ENCODE results near the gene FIGN. TPM values are rescaled to one million over a fixed set of nuclear protein-coding genes. Genes with fewer than 3 reads are reported as not detected.

FIGN gene
- total RNA-seq, 1 experiment from 2014 or later: not detected

- POLR2A ChIA-PET: no interaction called here
- no peaks in the 10 kb centered on the region for H3K4me1 Mint-ChIP-seq (ENCODE audit: low read depth, unreplicated experiment)
- CTCF ChIA-PET: no interaction called here
- H3K4me1 ChIP-seq: no peaks in the 10 kb centered on the region
- TF ChIP-seq CTCF (IDR thresholded peaks at IDR 0.05; ENCODE audit: insufficient read depth in 1 of 2, low read depth in 1 of 2, low read length in 1 of 2, severe bottlenecking in 1 of 2, unreplicated experiment in 1 of 2): no peak
- H3K27me3 ChIP-seq (replicated peaks; ENCODE audit: control insufficient read depth, insufficient read depth, low read length): no peaks in the 10 kb centered on the region
- peaks cover 4% of the 10 kb centered on the region for H3K27me3 Mint-ChIP-seq (ENCODE audit: insufficient read depth, unreplicated experiment)
- H3K4me3 ChIP-seq (ENCODE audit: low read depth, low read length): no peak overlapping the region
- H3K36me3 ChIP-seq (ENCODE audit: control insufficient read depth, insufficient read depth, low read length): no peaks in the 10 kb centered on the region
- no peaks in the 10 kb centered on the region for H3K9me3 Mint-ChIP-seq (ENCODE audit: unreplicated experiment)
- H3K9me3 ChIP-seq: no peaks in the 10 kb centered on the region
- BruUV-seq (replicated peaks): no TSS peak
- no peak overlapping the region for H3K4me3 Mint-ChIP-seq (ENCODE audit: unreplicated experiment)
- DNase-seq: no peak
- H3K36me3 Mint-ChIP-seq (ENCODE audit: insufficient read depth, unreplicated experiment): no peaks in the 10 kb centered on the region
- intact Hi-C loops (cut with micrococcal nuclease; ENCODE audit: unreplicated experiment): no loop called here
- H3K27ac Mint-ChIP-seq (ENCODE audit: unreplicated experiment): no peak overlapping the region
Observed at GRCh38 chr2:163553601-163554000, 182.2 kb downstream of the FIGN start.

- Histone ChIP-seq H3K4me3 (ENCODE audit: low read depth, low read length) (no peak overlapping the region), H3K36me3 (ENCODE audit: control insufficient read depth, insufficient read depth, low read length) (no peaks in the 10 kb centered on the region), H3K27me3 (replicated peaks; ENCODE audit: control insufficient read depth, insufficient read depth, low read length) (no peaks in the 10 kb centered on the region), H3K4me1 (no peaks in the 10 kb centered on the region), H3K9me3 (no peaks in the 10 kb centered on the region)
- H3K36me3 Mint-ChIP-seq (ENCODE audit: insufficient read depth, unreplicated experiment): no peaks in the 10 kb centered on the region
- ChIA-PET CTCF (no interaction called here), POLR2A (no interaction called here)
- H3K9me3 Mint-ChIP-seq (ENCODE audit: unreplicated experiment): no peaks in the 10 kb centered on the region
- no peak overlapping the region for H3K4me3 Mint-ChIP-seq (ENCODE audit: unreplicated experiment)
- intact Hi-C loops (cut with micrococcal nuclease; ENCODE audit: unreplicated experiment): no loop called here
- no peaks in the 10 kb centered on the region for H3K4me1 Mint-ChIP-seq (ENCODE audit: low read depth, unreplicated experiment)
- no peak for TF ChIP-seq CTCF (IDR thresholded peaks at IDR 0.05; ENCODE audit: insufficient read depth in 1 of 2, low read depth in 1 of 2, low read length in 1 of 2, severe bottlenecking in 1 of 2, unreplicated experiment in 1 of 2)
- no peak for DNase-seq
- no TSS peak for BruUV-seq (replicated peaks)
- peaks cover 4% of the 10 kb centered on the region for H3K27me3 Mint-ChIP-seq (ENCODE audit: insufficient read depth, unreplicated experiment)
- no peak overlapping the region for H3K27ac Mint-ChIP-seq (ENCODE audit: unreplicated experiment)
Observed at GRCh38 chr2:163552758-163553157, 183.1 kb downstream of the FIGN start.

- no peak for TF ChIP-seq CTCF (IDR thresholded peaks at IDR 0.05; ENCODE audit: insufficient read depth in 1 of 2, low read depth in 1 of 2, low read length in 1 of 2, severe bottlenecking in 1 of 2, unreplicated experiment in 1 of 2)
- H3K9me3 ChIP-seq: no peaks in the 10 kb centered on the region
- Mint-ChIP-seq H3K36me3 (ENCODE audit: insufficient read depth, unreplicated experiment) (no peaks in the 10 kb centered on the region), H3K27me3 (ENCODE audit: insufficient read depth, unreplicated experiment) (peaks cover 4% of the 10 kb centered on the region), H3K4me3 (ENCODE audit: unreplicated experiment) (no peak overlapping the region), H3K9me3 (ENCODE audit: unreplicated experiment) (no peaks in the 10 kb centered on the region), H3K4me1 (ENCODE audit: low read depth, unreplicated experiment) (no peaks in the 10 kb centered on the region), H3K27ac (ENCODE audit: unreplicated experiment) (no peak overlapping the region)
- H3K4me3 ChIP-seq (ENCODE audit: low read depth, low read length): no peak overlapping the region
- no TSS peak for BruUV-seq (replicated peaks)
- CTCF ChIA-PET: no interaction called here
- POLR2A ChIA-PET: no interaction called here
- intact Hi-C loops (cut with micrococcal nuclease; ENCODE audit: unreplicated experiment): no loop called here
- no peaks in the 10 kb centered on the region for H3K27me3 ChIP-seq (replicated peaks; ENCODE audit: control insufficient read depth, insufficient read depth, low read length)
- no peak for DNase-seq
- H3K4me1 ChIP-seq: no peaks in the 10 kb centered on the region
- H3K36me3 ChIP-seq (ENCODE audit: control insufficient read depth, insufficient read depth, low read length): no peaks in the 10 kb centered on the region
Observed at GRCh38 chr2:163551616-163552373, 184.0 kb downstream of the FIGN start.
